Measurements from ENCODE around the gene PPP1R37. TPM values are rescaled to one million over a fixed set of nuclear protein-coding genes. Genes with fewer than 3 reads are reported as not detected.

Gene PPP1R37
- total RNA-seq, 3 donors from 2014 or later (not counting 1 experiment from before 2014, with no cell fraction given): 23.8 to 29.3 (median 25.0) TPM

- Histone ChIP-seq H3K4me1 (ENCODE audit: control insufficient read depth, insufficient read depth, low read length) (peaks cover 68% of the 10 kb centered on the region), H3K27me3 (ENCODE audit: control insufficient read depth, insufficient read depth, low read length) (no peaks in the 10 kb centered on the region), H3K4me3 (ENCODE audit: low read length) (no peak overlapping the region), H3K9me3 (ENCODE audit: control insufficient read depth, insufficient read depth, low read length) (no peaks in the 10 kb centered on the region), H3K27ac (ENCODE audit: low read length) (no peak overlapping the region), H3K36me3 (ENCODE audit: control insufficient read depth, insufficient read depth, low read length) (no peaks in the 10 kb centered on the region)
- H3K4me1 Mint-ChIP-seq: peaks cover 11 to 36% of the 10 kb centered on the region in 2 donors
- TF ChIP-seq CTCF (IDR thresholded peaks at IDR 0.05): no peak
- 87% methylated on average over 16 of the region's 16 CpGs for WGBS (ENCODE audit: insufficient coverage)
- no peak overlapping the region for H3K4me3 Mint-ChIP-seq
- no peak overlapping the region for H3K27ac Mint-ChIP-seq
- no peaks in the 10 kb centered on the region for H3K9me3 Mint-ChIP-seq
- DNase-seq (peak in 1 of 2 donors; percentile 40), ATAC-seq (no peak)
- intact Hi-C loops (cut with micrococcal nuclease): no loop called here
- no peaks in the 10 kb centered on the region for H3K27me3 Mint-ChIP-seq (ENCODE audit: low read depth in 2 of 2)
- no peaks in the 10 kb centered on the region for H3K36me3 Mint-ChIP-seq
These were observed 75.9 kb downstream of the PPP1R37 start for GRCh38 chr19:45168767-45169351.

DNA sequence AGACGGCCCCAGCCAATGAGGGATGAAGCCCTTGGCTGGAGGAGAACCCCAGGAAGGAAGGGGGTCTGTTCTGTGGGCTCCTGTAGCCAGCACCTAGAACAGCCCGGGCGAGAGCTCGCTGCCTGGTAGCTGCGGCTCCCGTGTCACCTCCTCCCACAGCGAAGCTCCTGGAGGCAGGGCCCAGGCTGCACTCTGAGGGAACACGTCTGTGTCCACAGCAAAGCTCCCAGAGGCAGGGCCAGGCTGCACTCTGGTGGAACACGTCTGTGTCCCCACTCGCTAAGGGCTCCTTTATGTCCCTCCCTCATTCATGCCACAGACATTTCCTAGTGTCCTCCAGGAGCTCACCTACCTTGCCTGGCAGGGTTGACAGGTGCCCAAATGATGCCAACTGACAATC is 76.6 kb downstream of the PPP1R37 start:
- Mint-ChIP-seq H3K4me1 (peaks cover 11 to 28% of the 10 kb centered on the region in 2 donors), H3K27me3 (ENCODE audit: low read depth in 2 of 2) (no peaks in the 10 kb centered on the region), H3K27ac (no peak overlapping the region), H3K9me3 (no peaks in the 10 kb centered on the region), H3K4me3 (no peak overlapping the region), H3K36me3 (no peaks in the 10 kb centered on the region)
- Histone ChIP-seq H3K4me3 (ENCODE audit: low read length) (no peak overlapping the region), H3K9me3 (ENCODE audit: control insufficient read depth, insufficient read depth, low read length) (no peaks in the 10 kb centered on the region), H3K27me3 (ENCODE audit: control insufficient read depth, insufficient read depth, low read length) (no peaks in the 10 kb centered on the region), H3K4me1 (ENCODE audit: control insufficient read depth, insufficient read depth, low read length) (peaks cover 63% of the 10 kb centered on the region), H3K36me3 (ENCODE audit: control insufficient read depth, insufficient read depth, low read length) (no peaks in the 10 kb centered on the region), H3K27ac (ENCODE audit: low read length) (no peak overlapping the region)
- intact Hi-C loops (cut with micrococcal nuclease): no loop called here
- ATAC-seq (no peak), DNase-seq (no peak)
- no peak for TF ChIP-seq CTCF (IDR thresholded peaks at IDR 0.05)
- WGBS (ENCODE audit: insufficient coverage): 97% methylated on average over 10 of the region's 10 CpGs

DNA sequence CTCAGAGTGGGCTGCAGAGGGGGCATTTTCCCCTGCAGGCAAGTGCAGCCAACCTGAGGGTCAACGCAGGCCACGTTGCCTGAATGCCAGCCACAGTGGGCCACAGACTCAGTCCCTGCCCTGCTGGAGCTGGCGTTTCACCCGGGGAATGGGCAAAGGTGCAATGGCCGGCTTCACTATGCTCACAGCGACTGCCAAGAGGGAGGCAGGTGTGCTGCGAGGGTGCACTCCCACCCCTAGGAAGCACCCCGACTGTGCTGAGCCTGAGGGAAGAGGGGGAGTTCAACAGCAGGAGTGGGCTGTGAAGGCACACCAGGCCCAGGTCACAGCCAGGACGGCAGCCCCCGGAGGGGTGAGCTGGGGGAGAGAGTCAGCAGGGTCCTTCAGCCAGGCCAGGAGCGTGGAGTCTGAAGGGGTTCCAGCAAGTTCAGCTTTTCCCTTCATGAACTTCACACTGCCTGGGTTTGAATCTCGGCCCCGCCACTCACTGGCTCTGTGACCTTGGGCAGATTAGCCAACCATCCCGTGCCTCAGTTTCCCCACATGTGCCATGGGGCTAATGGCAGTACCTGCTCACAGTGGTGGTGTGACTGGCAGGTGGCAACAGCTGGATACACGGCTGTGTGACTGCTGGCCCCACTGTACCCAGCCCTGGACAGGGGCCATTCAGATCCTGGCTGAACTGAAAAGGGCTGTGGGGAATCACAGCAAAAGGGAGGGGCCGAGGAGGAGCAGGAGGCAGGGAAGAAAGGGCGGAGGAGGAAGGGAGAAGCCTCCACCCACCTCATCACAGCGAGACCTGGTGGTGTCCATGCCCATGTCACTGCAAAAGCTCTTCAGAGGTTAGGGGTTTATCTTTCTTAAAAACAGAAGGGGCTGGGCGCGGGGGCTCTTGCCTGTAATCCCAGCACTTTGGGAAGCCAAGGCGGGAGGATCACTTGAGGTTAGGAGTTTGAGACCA is 77.4 kb downstream of the PPP1R37 start:
- H3K27ac Mint-ChIP-seq: peak overlapping the region; percentile 91 to 96
- Histone ChIP-seq H3K9me3 (ENCODE audit: control insufficient read depth, insufficient read depth, low read length) (no peaks in the 10 kb centered on the region), H3K36me3 (ENCODE audit: control insufficient read depth, insufficient read depth, low read length) (no peaks in the 10 kb centered on the region), H3K27ac (ENCODE audit: low read length) (peak overlapping the region; percentile 68), H3K4me3 (ENCODE audit: low read length) (no peak overlapping the region), H3K27me3 (ENCODE audit: control insufficient read depth, insufficient read depth, low read length) (no peaks in the 10 kb centered on the region), H3K4me1 (ENCODE audit: control insufficient read depth, insufficient read depth, low read length) (peaks cover 55% of the 10 kb centered on the region)
- ATAC-seq (no peak), DNase-seq (no peak)
- intact Hi-C loops (cut with micrococcal nuclease): no loop called here
- H3K9me3 Mint-ChIP-seq: no peaks in the 10 kb centered on the region
- peak overlapping the region; percentile 87 for H3K4me3 Mint-ChIP-seq
- peaks cover 11 to 29% of the 10 kb centered on the region in 2 donors for H3K4me1 Mint-ChIP-seq
- H3K36me3 Mint-ChIP-seq: no peaks in the 10 kb centered on the region
- H3K27me3 Mint-ChIP-seq (ENCODE audit: low read depth in 2 of 2): no peaks in the 10 kb centered on the region
- TF ChIP-seq CTCF (IDR thresholded peaks at IDR 0.05): no peak
- WGBS (ENCODE audit: insufficient coverage): 95% methylated on average over 18 of the region's 21 CpGs

All from natural killer cell (primary cell).